Fibroblast of pulmonary artery (primary cell): Measurements from ENCODE around the gene BCAT1.

Experiments
- DNase-seq: peaks from one replicate; pipeline ENCODE4 v3.0.0-alpha.2; 2010; ENCODE audit warnings: low read depth
- H3K4me3 ChIP-seq: replicated peaks from 2 replicates; pipeline ENCODE4 v1.5.1; 2011; ENCODE audit warnings: low read depth, mild to moderate bottlenecking, control low read depth, low read length, moderate library complexity
- CTCF ChIP-seq: IDR thresholded peaks from 2 replicates; pipeline ENCODE4 v1.5.1; 2011; ENCODE audit warnings: mild to moderate bottlenecking, control low read depth, low read length, inconsistent platforms; ENCODE audit errors: missing control alignments

The BCAT1 gene

GRCh38 chr12:24977060-24977459 lies 28.2 kb upstream of the BCAT1 start:
- TF ChIP-seq CTCF = no peak
- no peak for DNase-seq
- no peak overlapping the region for H3K4me3 ChIP-seq

GRCh38 chr12:24975425-24975824 lies 26.5 kb upstream of the BCAT1 start:
- TF ChIP-seq CTCF = no peak
- no peak for DNase-seq
- H3K4me3 ChIP-seq = no peak overlapping the region

- no peak for DNase-seq
- H3K4me3 ChIP-seq = no peak overlapping the region
- no peak for TF ChIP-seq CTCF
Observed at GRCh38 chr12:24974216-24974615, 25.3 kb upstream of the BCAT1 start.

GRCh38 chr12:24972078-24972477 lies 23.2 kb upstream of the BCAT1 start:
- no peak for TF ChIP-seq CTCF
- H3K4me3 ChIP-seq = no peak overlapping the region

GRCh38 chr12:24970177-24970576 lies 21.3 kb upstream of the BCAT1 start:
- no peak for DNase-seq
- TF ChIP-seq CTCF = no peak
- H3K4me3 ChIP-seq = no peak overlapping the region

More at GRCh38 chr12:24972078-24972477, 23.2 kb upstream of the BCAT1 start:
- no peak for DNase-seq

GRCh38 chr12:24966951-24967564 lies 18.2 kb upstream of the BCAT1 start:
- DNase-seq = no peak
- no peak overlapping the region for H3K4me3 ChIP-seq
- TF ChIP-seq CTCF = no peak

GRCh38 chr12:24964342-24964741 lies 15.4 kb upstream of the BCAT1 start:
- TF ChIP-seq CTCF = no peak
- DNase-seq = no peak
- no peak overlapping the region for H3K4me3 ChIP-seq
